IPS DF 4.7 (cell line): Measurements from ENCODE around the gene CXorf58.
"Not testable (repeated sequence)": the region's sequence is repeated elsewhere in the genome, so short reads cannot be mapped to it uniquely, and the experiment has no call there.

ENCODE experiments used
- DNase-seq: peaks from one replicate; pipeline ENCODE4 v3.0.0-alpha.2; 2013; ENCODE audit warnings: low spot score; ENCODE audit errors: extremely low read depth

Gene CXorf58

DNA sequence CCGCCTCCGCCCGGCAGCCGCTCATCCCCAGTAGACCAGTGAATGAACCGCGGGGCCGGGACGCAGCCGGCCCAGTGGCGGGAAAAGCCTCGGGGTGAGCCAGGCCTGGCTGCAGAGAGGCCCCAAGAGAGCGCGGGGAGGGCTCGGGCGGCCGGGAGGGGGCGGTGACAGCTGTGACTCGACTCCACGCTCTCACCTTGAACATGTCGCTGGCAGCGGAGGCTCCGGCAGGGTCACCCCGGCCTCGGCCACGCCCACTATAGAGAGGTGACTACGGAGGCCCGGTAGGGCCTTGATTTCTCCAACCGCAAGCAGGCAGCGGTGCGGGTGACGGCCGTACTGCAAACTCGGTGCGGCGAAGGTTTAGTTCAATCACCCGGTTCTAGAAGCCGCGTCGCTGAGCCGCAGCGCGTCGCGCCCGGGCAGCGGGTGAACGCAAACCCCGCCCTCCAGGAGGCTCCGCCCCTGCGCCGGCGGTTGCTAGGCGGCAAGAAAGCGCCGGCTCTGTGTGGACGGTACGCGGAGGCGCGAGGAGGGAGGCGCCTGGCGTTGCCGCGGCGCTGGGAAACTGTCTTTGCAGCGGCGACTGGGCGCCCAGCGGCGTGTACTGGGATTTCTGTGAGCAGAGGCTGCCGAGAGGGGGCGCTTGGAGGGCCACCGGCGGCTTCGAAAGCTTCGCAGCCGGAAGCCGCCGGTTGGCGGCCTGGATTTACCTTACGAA lies at the start of gene CXorf58, which contains the start of gene APOO:
CXorf58 (plus strand) TSS at position 509 of the 721 bp plus-strand sequence. CDS start 2,297 bp downstream, outside the sequence.
APOO (minus strand) TSS at position 441 of the 721 bp plus-strand sequence; CDS start at position 205, 236 bp downstream.
- DNase-seq = no peak

- not testable (repeated sequence) for DNase-seq
Measured at GRCh38 chrX:23859238-23859637, 48.6 kb upstream of the CXorf58 start.

GRCh38 chrX:23861215-23861896 lies 46.5 kb upstream of the CXorf58 start:
- no peak for DNase-seq

DNA sequence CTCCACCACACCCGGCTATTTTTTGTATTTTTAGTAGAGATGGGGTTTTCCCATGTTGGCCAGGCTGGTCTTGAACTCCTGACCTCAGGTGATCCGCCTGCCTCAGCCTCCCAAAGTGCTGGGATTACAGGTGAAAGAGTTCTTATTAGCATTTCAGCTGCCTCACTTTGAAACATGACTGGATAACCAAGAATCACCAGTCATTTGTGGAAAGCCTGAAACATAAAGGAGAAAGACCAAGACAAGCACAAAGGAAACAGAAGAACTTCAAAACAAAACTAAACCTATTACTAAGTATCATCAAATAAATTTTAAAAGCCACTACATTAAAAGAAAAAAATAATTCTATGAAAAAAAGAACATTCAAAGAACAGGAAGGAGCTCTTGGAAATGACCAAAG lies 45.9 kb upstream of the CXorf58 start:
- DNase-seq = not testable (repeated sequence)

DNA sequence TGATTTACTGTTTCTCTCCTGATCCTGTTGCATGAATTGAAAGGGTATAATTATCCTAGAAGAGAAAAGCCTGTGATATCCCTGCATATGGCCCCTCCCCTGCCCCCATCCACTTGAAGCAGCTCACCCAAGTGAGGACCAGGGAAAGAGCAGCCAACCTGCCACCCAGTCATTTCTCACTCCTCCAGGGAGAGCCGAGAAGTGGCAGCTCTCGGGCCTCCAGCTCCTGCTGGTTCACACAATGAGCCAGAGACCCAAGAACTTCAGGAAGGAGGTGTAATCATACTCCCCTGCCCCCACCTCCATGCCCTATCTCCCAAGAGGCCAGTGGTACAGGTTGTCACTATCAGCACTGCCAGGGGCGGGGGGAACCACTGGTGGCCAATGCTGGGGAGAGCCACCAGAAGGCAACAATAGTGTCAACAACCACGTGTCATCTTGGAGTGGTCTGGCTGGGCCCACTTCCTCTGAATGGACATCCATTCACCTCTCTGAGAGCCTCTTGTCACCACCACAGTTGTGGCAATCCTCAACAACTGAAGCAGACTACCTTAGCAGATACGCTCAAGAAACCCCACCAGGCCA lies 43.0 kb upstream of the CXorf58 start:
- no peak for DNase-seq

GRCh38 chrX:23870041-23870440 lies 37.8 kb upstream of the CXorf58 start:
- DNase-seq = no peak

DNA sequence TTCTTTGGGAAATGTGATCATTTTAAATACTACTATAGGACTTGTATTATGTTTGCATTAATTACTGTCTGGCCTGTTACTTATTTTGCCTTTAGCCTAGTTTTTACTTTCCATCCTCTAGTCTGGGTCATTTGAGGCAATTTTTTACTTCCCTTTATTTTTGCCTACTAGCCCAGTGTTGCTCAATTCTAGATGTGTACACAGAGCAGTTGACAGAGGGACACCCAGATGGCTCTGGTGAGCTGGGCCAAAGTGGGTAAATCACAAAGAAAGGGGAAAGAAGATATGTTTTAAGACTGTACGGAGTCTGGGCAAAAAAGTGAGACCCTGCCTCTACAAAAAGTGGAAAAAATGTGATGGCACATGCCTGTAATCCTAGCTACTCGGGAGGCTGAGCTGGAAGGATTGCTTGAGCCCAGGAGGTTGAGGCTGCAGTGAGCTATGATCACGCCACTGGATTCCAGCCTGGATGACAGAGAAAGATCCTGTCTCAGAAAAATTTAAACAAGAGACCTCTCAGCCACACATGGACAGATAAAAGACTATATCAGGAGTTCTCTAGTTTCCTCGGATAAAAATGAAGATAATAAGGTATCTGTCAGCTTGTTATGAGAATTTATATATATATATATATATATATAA lies 35.8 kb upstream of the CXorf58 start:
- no peak for DNase-seq

DNA sequence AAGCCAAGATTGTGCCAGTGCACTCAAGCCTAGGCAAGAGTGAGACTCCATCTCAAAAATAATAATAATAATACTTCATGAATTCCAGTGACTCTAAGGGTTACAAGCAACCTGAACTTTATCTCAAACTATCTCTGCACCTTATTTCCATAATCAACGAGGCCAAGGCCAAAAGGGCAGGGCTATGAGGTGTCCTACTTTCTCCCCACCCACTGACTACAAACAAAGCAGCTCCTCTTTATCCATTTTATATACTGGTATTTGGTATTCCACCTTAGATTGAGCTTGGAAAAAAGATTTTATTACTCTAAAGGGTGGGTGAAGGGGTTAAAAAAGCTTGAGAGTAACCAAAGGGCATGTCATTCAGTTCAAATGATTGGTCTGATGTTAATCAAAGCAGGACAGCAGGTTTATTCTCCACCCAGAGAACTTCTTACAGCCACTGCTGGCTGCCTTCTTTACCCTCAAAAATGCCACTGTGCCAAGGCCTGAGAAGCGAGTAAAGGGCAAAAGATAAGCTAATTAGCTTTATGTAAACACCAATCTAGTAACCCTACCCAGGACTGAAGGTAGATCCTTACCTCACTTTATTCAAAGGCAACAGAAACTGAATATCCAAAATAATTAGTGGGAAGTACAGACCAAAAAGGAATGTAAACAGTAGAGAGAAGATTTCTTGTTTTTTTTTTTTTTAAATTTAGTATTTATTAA lies 28.3 kb upstream of the CXorf58 start:
- DNase-seq = no peak

- no peak for DNase-seq
Measured at GRCh38 chrX:23883737-23884354, 24.0 kb upstream of the CXorf58 start.

DNA sequence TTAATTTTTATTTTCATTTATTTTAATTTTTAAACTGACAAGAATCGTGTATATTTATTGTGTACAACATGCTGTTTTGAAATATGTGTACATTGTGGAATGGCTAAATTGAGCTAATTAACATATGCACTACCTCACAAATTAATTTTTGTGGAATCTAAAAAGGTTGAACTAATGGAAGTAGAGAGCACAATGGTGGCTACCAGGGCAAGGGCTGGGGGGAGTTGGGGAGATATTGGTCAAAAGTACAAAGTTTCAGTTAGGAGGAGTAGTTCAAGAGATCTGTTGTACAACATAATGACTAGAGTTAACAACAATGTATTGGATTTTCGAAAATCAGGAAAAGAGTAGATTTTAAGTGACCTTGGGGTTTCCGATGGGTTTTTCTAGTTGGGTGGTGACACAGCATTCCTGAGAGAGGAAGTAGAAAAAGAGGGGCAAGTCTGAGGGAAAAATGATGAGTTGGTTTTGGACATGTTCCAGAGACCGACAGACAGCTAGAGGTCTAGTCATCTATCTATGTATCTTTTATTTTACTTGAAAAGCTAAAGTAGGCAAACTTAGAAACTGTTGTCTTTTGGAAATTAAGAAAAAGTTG lies 23.3 kb upstream of the CXorf58 start:
- no peak for DNase-seq

DNA sequence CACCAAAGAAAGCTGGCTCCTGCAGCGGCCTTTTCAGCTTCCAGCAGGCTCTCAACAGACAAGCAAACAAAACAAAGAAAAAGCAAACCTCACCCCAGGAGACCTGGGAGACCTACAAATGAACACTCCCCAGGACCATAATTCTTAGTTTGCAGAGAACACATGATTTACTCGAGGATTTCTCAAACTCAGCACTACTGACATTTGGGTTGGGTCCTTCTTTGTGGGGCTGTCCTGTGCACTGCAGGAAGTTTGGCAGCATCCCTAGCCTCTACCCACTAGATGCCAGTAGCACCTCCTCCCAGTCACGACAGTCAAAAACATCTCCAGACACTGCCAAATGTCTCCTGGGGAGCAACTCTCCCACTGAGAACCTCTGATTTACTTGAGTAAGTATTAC lies 22.0 kb upstream of the CXorf58 start:
- no peak for DNase-seq

DNA sequence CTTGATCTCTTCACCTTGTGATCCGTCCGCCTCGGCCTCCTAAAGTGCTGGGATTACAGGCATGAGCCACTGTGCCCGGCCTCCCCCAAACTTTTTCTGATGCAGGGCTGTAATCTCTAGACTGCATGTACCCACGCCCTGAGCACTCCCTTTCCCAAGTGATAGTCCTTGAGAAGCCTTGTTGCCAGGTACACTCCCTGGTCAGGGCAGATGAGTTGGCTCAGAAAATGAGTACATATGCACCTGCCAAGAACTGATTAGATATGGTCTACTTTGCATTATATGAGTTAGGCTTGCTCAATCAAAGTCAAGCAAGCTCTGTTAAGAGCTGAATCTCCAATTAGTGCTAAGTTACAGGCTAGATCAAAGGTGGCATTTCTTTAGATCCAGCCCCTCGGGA lies 20.4 kb upstream of the CXorf58 start:
- no peak for DNase-seq

DNA sequence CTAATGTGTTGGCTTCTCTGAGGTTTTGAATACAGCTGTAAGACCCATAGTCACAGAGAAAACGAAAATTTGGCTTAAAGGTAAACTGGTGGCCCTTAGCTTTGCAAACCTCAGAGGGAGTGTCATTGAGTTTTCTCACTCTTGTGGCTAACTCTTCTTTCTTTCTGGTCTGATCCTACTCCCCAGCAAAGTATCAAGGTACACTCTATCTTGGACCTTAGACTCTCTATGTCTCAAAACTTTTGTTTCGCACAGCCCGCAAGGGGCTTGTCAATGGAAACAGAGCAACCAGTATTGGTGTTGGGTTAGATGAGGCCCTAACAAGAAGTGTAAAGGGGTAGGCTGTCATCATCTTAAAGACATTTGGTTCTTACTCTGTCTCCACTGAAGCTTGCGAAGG lies 19.9 kb upstream of the CXorf58 start:
- DNase-seq = no peak

DNA sequence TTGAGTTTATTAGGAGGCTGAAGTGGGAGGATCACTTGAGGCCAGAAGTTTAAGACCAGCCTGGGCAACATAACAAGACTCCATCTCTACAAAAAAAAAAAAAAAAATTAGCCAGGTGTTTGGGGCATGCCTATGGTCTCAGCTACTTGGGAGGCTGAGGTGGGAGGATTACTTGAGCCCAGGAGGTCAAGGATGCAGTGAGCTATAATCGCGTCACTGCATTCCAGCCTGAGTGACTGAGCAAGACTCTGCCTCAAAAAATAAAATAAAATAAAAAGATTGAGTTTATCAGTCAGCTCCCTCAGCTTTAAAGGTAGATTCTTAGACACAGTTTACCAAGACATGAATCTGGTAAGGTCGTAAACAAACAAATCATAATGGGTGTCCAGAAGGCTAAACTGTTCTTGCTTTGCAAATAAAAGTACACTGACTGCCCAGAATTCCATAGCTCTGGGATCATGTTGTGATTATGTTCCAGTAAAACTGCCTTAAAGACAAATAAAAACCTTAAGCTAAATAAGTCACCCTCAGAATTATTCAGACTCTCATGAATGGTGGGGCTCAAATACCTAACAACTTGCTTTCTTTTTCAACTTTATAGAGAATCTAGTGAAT lies 18.8 kb upstream of the CXorf58 start:
- DNase-seq = no peak

DNA sequence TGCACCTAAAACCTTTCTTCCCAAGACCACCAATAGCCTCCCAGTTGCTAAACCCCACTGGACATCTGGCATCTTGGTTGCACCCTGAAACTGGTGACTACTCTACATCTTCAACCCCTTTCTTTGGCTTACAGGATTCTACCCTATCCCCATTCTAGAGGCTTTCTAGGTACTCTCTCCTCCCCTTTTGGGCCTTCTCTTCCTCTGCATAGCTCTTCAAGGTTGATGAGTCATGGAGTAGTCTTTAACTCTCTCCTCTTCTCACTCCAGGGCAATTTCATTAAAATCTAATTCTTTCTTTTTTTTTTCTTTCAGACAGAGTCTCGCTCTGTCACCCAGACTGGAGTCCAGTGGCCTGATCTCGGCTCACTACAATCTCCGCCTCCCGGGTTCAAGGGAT lies 16.9 kb upstream of the CXorf58 start:
- DNase-seq = no peak

DNA sequence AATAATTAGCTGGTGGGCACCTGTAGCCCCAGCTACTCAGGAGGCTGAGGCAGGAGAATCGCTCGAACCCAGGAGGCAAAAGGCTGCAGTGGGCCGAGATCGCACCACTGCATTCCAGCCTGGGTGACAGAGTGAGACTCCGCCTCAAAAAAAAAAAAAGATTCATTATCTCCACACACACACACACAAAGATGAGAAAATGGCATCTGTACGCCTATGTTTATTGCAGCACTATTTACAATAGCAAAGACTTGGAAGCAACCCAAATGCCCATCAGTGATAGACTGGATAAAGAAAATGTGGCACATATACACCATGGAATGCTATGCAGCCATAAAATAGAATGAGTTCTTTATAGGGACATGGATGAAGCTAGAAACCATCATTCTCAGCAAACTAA lies 12.8 kb upstream of the CXorf58 start:
- DNase-seq = not testable (repeated sequence)

- not testable (repeated sequence) for DNase-seq
Measured at GRCh38 chrX:23896539-23896938, 11.3 kb upstream of the CXorf58 start.

DNA sequence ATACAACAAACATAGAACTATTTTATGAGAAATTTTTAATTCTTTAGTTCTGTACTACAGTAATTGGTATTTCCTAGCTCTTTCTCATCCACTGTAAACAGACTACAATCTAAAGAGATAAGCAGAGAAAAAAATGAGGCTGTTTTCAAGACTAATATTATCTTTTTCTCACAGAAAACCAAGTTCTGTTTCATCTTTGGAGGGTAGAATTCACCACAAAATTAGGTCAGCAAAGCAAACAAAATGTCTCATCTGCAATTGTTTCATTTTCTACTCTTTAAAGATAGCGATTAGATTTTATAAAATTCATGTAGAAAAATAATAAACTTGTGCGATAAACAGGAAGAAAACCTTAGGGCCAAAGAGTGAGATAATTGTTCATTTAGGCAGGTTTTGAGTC lies 10.8 kb upstream of the CXorf58 start:
- no peak for DNase-seq

DNA sequence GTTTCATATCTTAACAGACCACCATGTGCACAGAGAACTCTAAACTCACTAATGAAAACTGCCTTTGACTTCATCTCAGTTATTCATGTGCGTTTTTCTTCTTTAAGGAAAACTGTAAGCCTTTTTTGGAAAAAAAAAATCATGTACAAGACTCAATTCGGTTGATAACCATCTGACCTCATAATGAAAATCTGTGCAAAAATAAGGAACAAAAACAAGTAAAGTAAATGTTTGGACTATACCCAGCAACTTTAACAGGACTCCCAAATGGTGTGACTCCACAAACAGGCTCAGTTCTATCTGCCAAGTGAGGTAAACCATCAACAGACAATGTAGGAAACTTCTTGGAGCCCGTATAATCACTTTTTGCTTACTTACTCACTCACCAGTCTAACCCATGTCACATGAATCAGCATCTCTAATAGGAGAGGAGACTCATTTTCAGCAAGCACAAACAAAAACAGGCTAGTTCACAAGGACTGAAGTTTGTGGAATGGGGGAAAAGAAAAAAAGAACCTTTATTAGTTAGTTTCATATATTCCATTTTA lies 9.3 kb upstream of the CXorf58 start:
- no peak for DNase-seq
